ENCODE measurements around the gene MRPL12. TPM values are rescaled to one million over a fixed set of nuclear protein-coding genes. Genes with fewer than 3 reads are reported as not detected.
A peak's percentile ranks its signal among the peaks of the same experiment; 100 is the strongest.
"Not testable (repeated sequence)": the region's sequence is repeated elsewhere in the genome, so short reads cannot be mapped to it uniquely, and the experiment has no call there.

Gene MRPL12
- total RNA-seq, 3 donors from 2014 or later (not counting 1 experiment from before 2014, with no cell fraction given), result 16.3 to 24.4 (median 17.5) TPM

DNA sequence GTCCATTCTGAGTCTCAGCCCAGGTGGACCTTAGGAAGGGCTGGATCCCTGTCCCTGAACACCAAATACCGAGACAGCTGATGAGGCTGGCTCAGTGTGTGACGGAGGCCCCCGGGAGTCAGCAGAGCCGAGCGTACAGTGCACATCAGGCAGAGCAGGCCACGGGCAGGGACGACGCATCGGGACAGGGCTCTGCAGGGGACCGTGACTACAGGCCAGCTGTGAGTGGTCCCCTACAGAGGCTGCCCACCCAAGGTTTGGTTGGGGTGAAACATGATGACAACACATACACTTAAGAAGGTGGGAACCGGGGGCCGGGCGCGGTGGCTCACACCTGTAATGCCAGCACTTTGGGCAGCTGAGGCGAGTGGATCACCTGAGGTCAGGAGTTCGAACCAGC, 30.2 kb upstream of the MRPL12 start:
- ATAC-seq (no peak), DNase-seq (no peak)
- Histone ChIP-seq H3K4me1 (ENCODE audit: control insufficient read depth, insufficient read depth, low read length) (peaks cover 3% of the 10 kb centered on the region), H3K9me3 (ENCODE audit: control insufficient read depth, insufficient read depth, low read length) (no peaks in the 10 kb centered on the region), H3K4me3 (ENCODE audit: low read length) (no peak overlapping the region), H3K27me3 (ENCODE audit: control insufficient read depth, insufficient read depth, low read length) (no peaks in the 10 kb centered on the region), H3K27ac (ENCODE audit: low read length) (no peak overlapping the region), H3K36me3 (ENCODE audit: control insufficient read depth, insufficient read depth, low read length) (peaks cover 38% of the 10 kb centered on the region)
- H3K27me3 Mint-ChIP-seq (ENCODE audit: low read depth in 2 of 2), result no peaks in the 10 kb centered on the region
- intact Hi-C loops (cut with micrococcal nuclease), result no loop called here
- H3K9me3 Mint-ChIP-seq, result no peaks in the 10 kb centered on the region
- no peak overlapping the region for H3K4me3 Mint-ChIP-seq
- no peaks in the 10 kb centered on the region for H3K36me3 Mint-ChIP-seq
- 95% methylated on average over 16 of the region's 16 CpGs for WGBS (ENCODE audit: insufficient coverage)
- peaks cover 7 to 12% of the 10 kb centered on the region in 2 donors for H3K4me1 Mint-ChIP-seq
- TF ChIP-seq, protein P1, sequence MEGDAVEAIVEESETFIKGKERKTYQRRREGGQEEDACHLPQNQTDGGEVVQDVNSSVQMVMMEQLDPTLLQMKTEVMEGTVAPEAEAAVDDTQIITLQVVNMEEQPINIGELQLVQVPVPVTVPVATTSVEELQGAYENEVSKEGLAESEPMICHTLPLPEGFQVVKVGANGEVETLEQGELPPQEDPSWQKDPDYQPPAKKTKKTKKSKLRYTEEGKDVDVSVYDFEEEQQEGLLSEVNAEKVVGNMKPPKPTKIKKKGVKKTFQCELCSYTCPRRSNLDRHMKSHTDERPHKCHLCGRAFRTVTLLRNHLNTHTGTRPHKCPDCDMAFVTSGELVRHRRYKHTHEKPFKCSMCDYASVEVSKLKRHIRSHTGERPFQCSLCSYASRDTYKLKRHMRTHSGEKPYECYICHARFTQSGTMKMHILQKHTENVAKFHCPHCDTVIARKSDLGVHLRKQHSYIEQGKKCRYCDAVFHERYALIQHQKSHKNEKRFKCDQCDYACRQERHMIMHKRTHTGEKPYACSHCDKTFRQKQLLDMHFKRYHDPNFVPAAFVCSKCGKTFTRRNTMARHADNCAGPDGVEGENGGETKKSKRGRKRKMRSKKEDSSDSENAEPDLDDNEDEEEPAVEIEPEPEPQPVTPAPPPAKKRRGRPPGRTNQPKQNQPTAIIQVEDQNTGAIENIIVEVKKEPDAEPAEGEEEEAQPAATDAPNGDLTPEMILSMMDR (IDR thresholded peaks at IDR 0.05), result no peak
- H3K27ac Mint-ChIP-seq, result no peak overlapping the region

DNA sequence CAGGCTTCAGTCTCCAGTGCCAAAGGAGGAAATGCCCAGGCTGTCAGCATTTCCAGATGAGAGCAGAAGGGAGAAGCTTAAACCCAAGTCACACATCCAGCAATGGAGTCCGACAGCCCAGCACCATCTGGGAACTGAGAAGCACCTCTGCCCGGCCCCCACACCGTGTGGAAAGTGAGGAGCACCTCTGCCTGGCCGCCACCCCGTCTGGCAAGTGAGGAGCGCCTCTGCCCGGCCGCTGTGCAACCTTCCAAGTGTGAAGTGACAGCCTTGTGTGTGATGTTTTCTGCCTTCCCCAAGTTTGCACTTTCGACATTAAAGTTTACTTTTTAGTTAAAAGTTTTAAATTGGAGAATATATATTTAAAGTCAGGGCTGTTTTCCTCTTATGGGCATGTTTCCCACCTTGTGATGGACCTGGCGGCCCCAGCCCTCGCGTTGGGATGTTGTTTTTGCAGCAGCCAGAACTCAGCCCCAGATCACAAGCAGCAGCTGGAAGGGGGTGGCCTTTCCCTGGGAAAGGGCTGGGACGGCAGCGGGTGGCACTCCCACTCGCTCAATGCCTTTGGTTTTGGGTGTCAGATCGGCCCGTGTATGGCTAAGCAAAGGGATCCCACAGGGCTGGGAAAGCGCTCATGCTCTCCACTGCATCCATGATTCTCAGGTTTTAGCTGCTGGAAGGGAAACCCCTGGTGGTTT, 29.5 kb upstream of the MRPL12 start:
- H3K36me3 ChIP-seq (ENCODE audit: control insufficient read depth, insufficient read depth, low read length), result peaks cover 38% of the 10 kb centered on the region
- H3K9me3 Mint-ChIP-seq, result no peaks in the 10 kb centered on the region
- ATAC-seq, result no peak
- peaks cover 7 to 8% of the 10 kb centered on the region in 2 donors for H3K4me1 Mint-ChIP-seq
- no peak overlapping the region for H3K4me3 Mint-ChIP-seq
- H3K27ac ChIP-seq (ENCODE audit: low read length), result no peak overlapping the region
- 91% methylated on average over 18 of the region's 18 CpGs for WGBS (ENCODE audit: insufficient coverage)
- H3K9me3 ChIP-seq (ENCODE audit: control insufficient read depth, insufficient read depth, low read length), result no peaks in the 10 kb centered on the region
- DNase-seq, result no peak
- no peaks in the 10 kb centered on the region for H3K27me3 Mint-ChIP-seq (ENCODE audit: low read depth in 2 of 2)
- no peaks in the 10 kb centered on the region for H3K4me1 ChIP-seq (ENCODE audit: control insufficient read depth, insufficient read depth, low read length)
- intact Hi-C loops (cut with micrococcal nuclease), result no loop called here
- TF ChIP-seq, protein P1 (IDR thresholded peaks at IDR 0.05), result no peak
- no peaks in the 10 kb centered on the region for H3K36me3 Mint-ChIP-seq
- no peak overlapping the region for H3K27ac Mint-ChIP-seq
- no peaks in the 10 kb centered on the region for H3K27me3 ChIP-seq (ENCODE audit: control insufficient read depth, insufficient read depth, low read length)
- H3K4me3 ChIP-seq (ENCODE audit: low read length), result no peak overlapping the region

DNA sequence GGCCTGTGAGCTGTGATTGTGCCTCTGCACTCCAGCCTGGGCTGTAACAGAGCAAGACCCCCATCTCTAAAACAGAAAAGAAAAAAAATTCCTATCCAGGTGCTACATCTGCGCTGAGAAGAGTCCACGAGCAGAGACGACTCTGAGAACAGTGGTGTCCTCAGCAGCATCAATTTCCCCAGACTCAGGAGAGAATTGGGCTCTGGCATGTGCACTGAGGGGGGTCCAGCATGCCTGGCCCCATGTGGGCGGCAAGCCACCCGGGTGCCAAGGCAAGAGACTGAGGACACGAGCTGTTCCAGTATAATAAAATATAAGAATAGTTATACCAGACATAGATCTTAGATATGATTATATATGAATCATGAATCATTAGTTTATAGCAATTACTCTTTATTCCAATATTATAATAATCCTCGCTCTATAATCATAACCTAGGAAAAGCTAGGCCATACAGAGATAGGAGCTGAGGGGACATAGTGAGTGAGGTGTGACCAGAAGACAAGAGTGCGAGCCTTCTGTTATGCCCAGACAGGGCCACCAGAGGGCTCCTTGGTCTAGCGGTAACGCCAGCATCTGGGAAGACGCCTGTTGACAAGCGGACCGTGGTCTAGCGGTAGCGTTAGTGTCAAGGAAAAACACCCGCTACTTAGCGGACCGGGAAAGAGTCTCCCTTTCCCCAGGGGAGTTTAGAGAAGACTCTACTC, 27.5 kb upstream of the MRPL12 start:
- DNase-seq, result peak in 1 of 2 donors; percentile 49
- H3K27ac ChIP-seq (ENCODE audit: low read length); H3K9me3 Mint-ChIP-seq; H3K4me1 ChIP-seq (ENCODE audit: control insufficient read depth, insufficient read depth, low read length); H3K27me3 ChIP-seq (ENCODE audit: control insufficient read depth, insufficient read depth, low read length); ATAC-seq; H3K4me1 Mint-ChIP-seq; H3K27ac Mint-ChIP-seq; intact Hi-C loops (cut with micrococcal nuclease); H3K9me3 ChIP-seq (ENCODE audit: control insufficient read depth, insufficient read depth, low read length); H3K36me3 Mint-ChIP-seq; H3K27me3 Mint-ChIP-seq (ENCODE audit: low read depth in 2 of 2); H3K4me3 ChIP-seq (ENCODE audit: low read length); H3K4me3 Mint-ChIP-seq: not testable (repeated sequence)
- H3K36me3 ChIP-seq (ENCODE audit: control insufficient read depth, insufficient read depth, low read length), result peaks cover 27% of the 10 kb centered on the region
- TF ChIP-seq, protein P1 (IDR thresholded peaks at IDR 0.05), result peak; percentile 33
- WGBS (ENCODE audit: insufficient coverage), result 62% methylated on average over 16 of the region's 18 CpGs

Measured in natural killer cell (primary cell).